Right lobe of liver (tissue), 4 donors: Measurements from ENCODE around the gene CRYGA.

Source experiments
- CTCF ChIP-seq, 4 donors: fragments of 200-600 bp in 3 of 4; fragments of 450-650 bp in 1 of 4; IDR thresholded peaks; one replicate each; pipeline versions ENCODE4 v1.5.1 to v1.8.0; 2016 to 2022; ENCODE audit warnings: antibody characterized with exemption in 4 of 4, mild to moderate bottlenecking in 2 of 4
- POLR2A ChIP-seq: fragments of 450-650 bp; IDR thresholded peaks from one replicate; pipeline ENCODE4 v1.6.1; 2017; ENCODE audit warnings: antibody characterized with exemption, mild to moderate bottlenecking
- donor health status: DM: no; HTN: no; CAD: no.
- donor health status: DM: no; HTN: no; CAD: no.
- donor health status: DM: no; HTN: yes; CAD: no.

GRCh38 chr2:208125251-208125650 is 38.1 kb downstream of the CRYGA start:
- no peak for TF ChIP-seq CTCF (IDR thresholded peaks at IDR 0.05)
- TF ChIP-seq POLR2A: no peak
